Right lung (tissue), 5 donors: ENCODE measurements around the gene GBGT1. TPM values are rescaled to one million over a fixed set of nuclear protein-coding genes. Genes with fewer than 3 reads are reported as not detected.
A peak's percentile ranks its signal among the peaks of the same experiment; 100 is the strongest.

Experiments used
- DNase-seq, 2 donors: peaks; one replicate each; pipeline ENCODE4 v3.0.0-alpha.2; 2013
- polyA plus RNA-seq, 5 donors: library from polyadenylated mRNA; unstranded; fragments of 120-200 nt; gene quantifications; one replicate each; pipeline versions ENCODE4 v1.2.1 to v1.2.3, GENCODE V29; 2013; ENCODE audit warnings: inconsistent platforms in 1 of 5, low replicate concordance in 1 of 5; ENCODE audit not compliant: insufficient read length in 5 of 5, insufficient read depth in 1 of 5

GBGT1 gene
- polyA plus RNA-seq, 5 donors, result 2.9 to 6.0 (median 4.0) TPM

DNA sequence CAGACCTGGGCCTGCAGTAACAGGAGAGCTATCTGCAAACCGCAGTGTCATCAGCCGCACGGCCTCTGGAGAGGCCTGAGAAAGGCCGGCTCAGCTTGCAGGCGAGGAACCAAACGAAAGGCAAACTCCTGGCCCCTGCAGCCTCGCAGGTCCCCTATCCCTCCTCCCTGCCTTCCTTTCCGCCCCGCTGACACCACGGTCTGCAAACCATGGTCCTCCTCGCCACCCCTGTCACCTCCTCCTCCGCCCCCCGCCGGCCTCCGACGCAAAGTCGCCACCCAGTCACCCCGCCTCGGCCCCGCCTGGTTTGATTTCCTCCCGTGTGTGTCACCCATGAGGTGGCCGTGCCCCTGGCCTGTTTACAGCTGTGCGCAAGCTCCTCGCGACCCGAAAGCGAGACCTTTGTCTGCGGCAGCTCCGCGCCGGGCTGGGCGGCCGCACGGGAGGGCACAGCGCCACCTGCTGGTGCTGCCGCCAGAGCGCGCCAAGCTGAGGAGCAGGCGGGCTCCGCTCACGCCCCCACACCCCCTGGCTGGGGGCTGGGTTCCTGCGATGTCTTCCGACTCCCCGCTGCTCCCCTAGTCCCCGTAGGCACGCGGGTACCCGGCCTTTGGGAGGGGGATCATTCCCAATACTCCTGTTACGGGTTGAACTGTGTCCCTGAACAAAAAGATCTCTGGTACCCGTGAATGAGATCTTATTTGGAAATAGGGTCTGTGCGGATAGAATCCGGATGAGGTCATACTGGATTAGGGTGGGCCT is 19.4 kb downstream of the GBGT1 start:
- DNase-seq, result peak; percentile 58 to 81

DNA sequence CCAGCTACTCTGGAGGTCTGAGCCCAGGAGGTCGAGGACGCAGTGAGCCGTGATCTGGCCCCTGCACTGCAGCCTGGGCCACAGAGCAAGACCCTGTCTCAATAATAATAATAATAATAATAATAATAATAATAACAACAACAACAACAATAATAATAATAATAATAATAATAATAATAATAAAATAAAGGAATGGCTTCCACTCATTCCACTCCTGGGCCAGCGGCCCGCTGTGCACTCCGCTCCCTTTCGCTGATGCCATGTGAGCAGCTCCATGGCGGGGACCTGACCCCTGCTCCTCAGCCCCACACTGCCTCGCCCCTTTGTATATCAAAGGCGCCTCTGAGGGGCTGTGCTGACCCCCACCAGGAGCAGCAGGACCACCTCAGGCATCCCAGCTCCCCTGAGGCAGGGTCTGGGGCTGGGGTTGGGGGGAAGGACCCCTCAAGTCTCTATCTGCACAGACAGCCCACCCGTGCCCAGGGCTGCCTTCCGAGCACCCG is 20.0 kb downstream of the GBGT1 start:
- no peak for DNase-seq

DNA sequence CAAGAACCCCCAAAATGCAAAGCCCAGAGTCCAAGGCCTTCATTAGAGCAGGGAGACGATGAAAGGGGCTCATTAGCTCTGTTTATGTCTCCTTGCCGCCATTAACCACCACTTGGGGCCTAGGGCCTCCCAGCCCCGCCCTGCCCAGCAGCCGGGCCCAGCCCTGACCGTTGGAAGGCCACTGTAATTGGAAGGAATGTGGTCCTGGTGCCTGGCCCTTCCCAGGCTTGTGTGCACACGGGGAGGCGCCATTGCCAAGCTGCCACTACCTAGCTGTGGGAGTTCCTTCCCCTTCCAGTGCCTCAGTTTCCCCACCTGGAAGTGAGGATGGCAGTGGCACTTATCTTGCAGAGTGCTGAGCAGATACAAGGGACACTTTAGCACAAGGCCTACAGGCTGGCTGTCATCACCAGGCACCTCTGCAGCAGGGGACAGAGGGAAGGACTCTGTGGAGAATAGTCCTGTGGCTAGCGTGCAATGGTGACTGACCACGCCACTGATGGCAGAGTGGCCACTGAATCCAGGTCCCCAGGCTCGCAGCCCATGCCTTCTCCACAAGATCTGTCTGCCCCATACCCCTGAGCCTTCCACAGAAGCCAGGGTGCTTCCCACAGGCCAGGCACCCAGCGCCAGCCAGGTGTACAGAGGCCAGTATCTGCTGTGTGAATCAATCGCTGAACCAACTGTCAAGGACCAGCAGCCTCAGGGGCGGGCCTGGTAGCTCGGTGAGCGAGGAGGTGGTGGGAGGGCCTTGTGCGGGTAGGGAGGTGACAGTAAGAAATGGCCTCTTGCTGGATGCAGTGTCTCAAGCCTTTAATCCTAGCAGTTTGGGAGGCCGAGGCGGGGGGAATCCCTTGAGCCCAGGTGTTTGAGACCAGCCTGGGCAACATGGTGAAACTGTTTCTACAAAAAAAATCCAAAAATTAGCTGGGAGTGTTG is 20.8 kb downstream of the GBGT1 start:
- no peak for DNase-seq

DNA sequence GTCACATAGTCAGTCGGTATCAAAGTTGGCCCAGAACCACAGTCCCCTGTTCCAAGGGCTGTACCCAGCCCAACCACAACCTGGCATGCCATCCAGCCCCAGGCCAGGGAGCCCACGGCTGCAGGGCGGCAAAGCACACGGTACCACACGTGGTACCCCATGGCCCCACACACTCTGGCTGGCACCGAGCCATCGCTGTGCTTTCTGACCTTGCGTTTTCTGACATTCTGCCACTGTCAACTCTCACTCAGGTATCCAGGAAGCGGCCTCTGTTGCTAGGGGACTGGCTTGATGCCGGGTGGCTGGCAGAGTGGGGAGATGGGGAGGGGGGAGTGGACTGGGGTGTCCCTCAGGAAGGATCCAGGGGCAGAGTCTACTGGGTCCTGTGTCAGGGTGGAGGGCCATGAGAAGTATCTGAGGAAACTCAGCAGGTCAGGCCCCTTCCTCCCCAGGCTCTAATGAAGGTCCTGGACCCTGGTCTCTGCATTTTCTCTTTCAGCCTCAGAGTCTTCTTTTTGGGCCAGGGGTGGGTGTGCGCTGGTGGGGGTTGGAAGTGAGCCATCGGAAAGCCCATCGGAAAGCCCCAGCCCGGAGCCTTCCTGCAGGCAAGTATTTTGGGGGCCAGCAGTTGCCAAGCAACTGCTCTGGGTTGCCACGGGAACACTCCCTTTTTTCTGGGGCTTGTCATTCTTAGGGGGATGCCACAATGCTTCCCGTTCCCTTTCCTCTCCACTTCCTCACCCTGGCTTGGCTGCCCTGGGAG is 21.7 kb downstream of the GBGT1 start:
- DNase-seq, result peak in 1 of 2 donors; percentile 20

DNA sequence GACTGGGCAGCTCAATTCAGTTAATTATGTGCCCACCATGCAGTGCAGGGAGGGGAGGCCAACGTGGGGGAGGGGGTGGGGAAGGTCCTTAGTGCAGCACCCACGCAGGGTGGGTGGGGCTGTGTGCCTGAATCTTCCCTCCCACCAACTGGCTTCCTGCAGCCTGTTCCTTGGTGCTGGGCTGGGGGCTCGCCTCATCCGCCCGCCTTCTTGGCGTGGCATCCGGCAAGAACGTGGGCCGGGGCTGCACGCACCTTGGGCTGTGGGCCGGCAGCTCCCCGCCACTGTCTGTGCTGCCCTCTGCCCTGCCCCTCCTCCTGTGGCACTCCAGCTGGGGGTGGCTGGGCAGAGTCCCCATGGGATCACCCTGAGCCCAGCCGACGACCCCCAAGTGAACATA is 23.1 kb downstream of the GBGT1 start:
- no peak for DNase-seq

DNA sequence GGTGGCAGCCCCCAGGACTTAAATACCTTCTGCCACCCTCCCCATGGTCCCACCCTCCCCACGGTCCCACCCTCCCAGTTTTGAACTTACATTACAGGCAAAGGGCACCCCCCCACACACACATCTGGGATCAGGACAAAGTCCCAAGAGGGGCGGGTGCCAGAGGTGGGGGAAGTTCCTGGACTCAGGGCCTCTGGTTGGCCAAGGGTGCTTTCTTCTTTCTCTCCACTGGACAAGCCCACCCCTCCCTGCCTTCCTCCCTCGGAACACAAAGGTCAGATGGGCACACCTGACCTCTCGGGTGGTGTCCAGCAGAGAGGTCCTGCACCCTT is 23.6 kb downstream of the GBGT1 start:
- no peak for DNase-seq

DNA sequence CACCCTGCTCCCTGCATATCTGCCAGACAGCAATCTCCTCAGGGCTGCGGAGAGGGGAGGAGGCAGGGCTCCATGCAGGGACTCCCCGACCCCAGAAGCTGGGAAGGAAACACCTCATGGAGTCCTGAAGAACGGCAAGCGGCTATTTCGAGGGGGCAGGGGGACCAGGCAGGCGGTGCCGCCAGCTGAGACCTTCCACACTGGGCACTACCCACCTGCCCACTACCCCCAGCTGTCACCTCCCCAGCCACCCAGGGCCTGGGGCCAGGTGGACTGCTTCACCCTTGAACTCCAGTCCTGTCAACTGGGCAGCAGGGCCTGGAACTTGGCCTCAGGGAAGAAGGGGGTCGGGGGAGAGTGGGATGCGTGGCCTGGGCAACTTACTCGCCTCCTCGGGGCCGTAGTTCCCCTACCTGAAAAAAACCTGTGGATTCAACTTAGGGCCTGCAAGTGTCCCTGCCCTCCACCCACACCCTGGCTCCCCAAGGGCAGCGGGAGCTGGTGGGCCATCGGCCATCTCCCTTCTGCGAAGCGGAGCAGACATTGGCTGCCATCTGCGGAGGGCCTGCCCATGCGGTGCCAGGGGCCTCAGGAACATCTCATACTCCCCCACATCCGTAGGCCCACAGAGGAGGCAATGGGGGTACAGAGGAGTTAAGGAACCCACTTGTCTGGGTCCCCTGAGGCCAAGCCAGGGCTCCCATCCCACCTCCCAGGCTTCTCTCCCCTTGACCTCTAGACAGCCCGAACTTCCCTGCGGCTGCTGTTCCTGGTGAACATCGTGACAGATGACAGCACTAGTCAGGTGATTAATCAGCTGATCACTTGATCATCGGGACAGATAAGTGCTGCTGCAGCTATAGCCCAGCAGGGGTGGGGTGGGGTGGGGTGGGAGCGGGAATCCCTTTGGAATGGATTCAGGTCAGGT is 24.2 kb downstream of the GBGT1 start:
- no peak for DNase-seq

DNA sequence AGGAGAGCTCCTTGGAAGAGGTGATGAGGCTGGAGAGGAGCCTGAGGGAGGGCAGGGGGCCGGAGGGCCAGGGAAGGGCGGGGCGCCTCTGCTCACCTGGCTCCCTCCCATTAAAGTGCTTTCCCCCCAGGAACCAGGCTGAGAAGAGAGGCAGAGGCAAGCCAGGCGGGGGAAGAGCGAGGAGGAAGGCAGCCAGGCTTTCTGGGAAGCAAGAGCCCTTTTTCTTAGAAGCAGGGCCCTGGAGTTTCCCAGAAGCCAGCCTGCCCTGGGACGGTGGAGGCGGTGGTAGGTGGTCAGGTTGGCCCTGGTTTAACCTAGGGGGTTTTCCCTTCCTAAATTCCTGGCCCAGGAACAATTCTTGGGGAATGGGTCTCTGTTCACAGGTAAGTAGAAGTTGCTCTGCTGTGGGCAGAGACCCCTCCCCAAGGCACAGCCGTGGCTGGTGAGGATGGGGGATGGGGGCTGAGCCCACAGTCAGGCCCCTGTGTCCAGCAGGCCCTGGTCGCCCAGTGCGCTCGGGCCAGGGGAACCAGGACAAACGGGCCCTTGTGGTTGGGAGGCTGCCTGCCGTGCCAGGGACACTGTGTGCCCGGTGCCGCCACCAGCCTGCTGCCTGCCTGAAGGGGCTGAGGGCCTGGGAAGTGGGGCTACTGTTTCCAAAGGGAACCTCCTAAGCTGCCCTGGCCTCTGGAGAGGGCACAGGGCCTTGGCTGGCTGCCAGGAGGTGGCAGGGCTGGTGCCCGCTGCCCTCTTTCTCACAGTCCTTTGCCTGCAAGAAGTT is 26.1 kb downstream of the GBGT1 start:
- DNase-seq, result no peak

DNA sequence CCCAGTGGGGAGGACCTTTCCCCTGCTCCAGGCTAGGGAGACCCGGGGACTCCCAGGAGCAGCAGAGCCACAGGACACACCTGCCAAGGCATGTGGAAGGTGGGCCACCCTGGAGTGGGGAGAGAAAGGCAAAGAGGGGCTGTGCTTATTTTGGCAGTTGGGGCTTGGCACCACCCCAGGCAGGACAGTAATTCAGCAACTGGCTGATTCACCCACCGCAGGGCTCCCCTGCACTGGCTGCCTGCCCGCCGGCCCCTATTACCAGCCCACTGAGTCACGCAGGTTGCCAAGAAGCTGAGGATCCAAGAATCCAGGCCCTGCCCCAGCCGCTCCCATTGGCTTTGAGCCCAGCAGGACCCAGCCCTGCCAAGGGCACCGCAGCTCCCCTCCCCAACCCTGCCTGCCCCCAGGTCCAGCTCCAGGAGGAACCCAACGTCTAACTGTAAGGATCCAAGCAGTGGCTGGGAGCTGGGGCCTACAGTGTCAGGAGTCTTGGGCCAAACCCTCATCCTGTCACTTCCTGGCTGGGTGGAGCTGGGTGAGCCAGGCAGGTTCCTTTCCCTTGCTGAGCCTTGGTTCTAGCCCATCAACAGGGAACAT is 28.5 kb downstream of the GBGT1 start:
- no peak for DNase-seq

DNA sequence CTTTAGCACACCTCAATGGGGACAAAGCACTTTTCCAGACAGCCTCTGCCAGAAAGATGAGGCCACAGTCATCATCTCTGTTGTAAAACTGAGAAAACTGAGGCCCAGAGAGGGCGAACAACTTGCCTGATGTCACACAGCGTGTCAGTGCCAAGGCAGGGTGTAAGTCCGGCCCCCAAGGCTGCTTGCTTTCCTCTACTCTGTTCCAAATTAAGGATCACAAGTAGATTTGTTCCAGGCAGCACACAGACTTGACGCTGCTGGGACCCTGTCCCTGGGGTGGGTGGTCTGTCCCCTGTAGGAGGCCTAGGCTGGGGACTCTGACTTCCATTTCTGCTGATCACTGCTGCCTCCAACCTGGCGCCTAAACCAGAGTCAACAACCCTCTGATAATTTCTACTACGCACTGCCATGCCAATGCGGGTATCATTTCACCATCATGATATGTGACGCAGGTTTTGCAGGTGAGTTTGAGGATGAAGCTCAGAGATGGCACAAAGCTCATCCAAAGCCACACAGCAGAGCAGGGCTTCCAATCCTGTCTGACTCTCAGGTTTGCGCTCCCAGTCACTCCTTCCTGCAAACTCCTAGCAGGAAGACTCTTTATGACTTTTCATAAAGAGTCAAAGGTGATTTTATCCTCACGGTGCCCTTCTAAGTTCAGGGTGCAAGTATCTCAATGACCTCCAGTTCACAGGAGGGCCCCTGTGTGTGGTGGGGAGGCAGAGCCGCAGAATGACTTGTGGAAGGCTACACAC is 29.1 kb downstream of the GBGT1 start:
- no peak for DNase-seq

DNA sequence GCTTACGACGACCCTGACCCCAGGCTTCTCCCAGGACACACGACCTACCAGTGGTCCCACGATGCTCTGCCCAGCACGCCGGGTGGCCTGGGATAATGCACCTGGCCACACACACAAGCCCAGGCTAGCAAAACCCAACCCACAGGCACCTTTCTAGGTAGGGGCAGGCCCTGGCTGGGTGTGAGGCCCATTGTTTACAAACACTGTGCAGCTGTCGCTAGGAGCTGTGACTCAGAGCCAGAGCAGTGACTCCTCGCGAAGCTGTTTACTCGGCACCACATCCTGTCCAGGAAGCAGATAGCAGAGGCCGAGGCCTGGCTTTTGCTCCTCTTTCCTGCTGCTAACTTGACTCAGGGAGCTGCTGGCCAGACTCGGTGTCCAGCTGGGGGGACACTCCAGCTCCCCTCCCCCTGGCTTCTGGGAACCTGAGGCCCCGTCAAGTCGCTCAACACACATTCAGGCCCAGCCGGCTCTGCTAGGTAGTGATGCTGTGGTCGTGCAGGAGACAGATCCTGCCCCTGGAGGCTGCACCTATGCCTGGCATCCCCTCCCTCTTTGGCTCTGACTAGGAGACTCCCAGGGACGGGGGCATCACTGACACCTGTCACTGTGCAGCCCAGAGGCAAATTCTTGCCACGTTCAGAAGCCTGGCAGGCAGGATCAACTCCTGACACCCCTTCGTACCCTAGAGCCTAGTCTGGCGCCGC is 29.9 kb downstream of the GBGT1 start:
- peak; percentile 87 to 91 for DNase-seq

DNA sequence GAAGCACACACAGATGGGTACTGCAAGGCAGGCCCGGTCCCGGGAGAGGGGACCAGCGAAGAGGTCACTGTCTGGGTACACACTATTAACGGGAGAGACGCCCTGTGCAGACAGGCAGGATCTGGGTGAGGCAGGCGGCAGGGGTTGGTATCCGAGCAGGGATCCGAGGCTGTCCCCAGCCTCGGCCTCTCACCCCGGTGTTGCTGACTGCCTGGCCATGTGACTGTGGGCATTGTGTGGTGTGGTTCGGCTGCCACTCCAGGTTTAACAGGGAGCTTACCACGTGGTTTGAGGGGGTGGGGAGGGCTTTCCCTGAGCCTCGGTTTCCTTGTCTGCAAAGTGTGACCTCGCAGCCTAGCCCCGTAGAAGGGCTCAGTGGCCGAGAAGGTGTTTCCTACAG is 31.5 kb downstream of the GBGT1 start:
- DNase-seq, result no peak

DNA sequence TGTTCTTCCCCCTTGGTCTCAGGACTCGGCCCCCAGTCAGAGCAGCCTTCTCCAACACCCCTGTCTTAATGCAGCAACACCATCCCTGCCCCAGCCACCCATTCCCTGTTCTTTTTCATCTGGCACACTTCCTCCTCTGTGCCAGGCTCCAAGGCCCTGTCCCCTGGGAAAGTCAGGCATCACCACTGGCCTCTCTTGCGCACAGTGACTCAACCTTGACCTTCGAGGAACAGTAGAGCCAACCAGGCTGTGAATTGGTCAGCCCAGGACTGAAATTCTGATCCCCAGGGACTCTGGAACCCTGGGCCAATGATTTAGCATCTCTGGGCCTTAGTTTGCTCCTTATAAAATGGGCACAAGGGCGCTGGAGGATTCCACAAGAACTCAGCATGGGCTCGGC is 32.2 kb downstream of the GBGT1 start:
- DNase-seq, result no peak

DNA sequence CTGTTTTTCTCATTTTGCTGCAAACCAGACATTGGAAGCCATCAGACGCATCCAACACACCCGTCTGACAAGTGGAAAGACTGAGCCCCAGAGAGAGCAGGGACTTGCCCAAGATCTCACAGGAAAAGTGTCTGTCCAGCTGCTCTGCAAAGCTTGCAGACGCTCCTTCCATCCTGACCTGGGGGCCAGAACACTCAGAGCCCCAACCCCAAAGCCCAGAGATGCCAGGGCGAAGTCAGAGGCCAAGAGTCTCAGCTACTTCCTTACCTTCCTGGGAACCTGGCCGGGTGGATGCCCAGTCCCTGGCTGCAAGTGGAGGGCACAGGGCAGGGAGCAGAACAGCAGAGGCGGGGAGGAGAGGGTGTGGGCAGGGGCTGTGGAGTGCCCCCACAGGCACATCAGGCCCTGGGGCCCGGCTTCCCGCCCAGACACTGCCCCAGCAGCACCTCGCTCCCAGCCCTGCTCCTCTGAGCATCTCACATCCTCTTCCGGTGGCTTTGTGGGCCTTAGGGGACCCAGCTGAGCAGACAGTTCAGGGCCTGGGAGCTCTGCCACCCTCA is 32.9 kb downstream of the GBGT1 start:
- no peak for DNase-seq

DNA sequence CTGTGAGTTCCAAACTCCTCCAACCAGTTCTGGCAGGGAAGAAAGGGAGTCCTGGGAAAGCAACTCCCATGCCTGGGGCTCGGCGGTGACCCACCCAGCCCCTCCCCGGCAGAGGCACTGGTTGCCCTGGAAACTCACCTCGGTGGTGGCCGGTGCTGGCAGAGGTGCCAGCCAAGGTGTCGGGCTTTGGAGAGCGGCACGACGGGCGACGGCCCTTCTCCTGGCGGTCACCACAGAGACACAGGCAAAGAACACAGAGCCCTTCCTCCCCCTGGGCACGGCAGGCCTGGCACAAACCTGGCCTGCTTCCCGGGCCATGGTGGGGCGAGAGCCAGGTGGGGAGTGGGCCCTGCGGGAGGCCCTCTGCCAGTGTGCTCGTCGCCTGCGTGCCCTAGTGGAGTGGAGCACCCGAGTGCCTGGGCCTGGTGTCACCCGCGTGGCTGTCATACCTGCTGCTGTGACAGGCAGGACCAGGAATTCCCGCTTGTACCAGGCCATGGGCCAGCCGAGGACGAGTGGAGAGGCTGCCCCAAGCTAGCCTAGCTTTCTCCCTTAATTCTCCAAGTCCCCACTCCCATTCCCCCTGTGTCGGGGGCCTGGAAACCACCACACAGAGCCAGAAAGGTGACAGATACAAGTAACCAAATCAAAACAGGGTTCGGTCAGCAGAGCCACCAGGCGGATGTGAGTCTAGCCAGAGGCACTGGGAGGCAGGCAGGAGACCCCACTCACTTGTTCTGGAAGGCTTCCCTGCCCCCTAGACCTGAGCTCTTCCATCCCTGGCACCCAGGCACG is 34.5 kb downstream of the GBGT1 start:
- no peak for DNase-seq

DNA sequence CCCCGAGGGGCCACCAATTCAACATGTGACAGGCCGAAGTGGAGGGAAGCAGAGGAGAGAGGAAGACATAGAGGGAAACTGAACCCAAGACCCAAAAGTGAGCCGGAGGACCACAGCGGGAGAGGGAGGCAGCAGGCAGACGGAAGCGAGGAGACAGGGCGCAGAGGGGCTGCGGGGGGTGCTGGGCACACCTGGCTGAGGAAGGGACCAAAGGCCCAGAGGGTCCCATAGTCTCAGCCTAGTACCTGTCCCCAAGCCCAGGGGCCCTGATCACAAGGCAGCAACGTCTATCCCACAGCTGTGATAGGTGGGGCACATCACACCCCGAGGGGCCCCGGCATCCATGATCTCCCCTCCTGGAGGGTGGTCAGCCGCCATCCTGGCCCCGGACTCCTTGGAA is 35.6 kb downstream of the GBGT1 start:
- no peak for DNase-seq

DNA sequence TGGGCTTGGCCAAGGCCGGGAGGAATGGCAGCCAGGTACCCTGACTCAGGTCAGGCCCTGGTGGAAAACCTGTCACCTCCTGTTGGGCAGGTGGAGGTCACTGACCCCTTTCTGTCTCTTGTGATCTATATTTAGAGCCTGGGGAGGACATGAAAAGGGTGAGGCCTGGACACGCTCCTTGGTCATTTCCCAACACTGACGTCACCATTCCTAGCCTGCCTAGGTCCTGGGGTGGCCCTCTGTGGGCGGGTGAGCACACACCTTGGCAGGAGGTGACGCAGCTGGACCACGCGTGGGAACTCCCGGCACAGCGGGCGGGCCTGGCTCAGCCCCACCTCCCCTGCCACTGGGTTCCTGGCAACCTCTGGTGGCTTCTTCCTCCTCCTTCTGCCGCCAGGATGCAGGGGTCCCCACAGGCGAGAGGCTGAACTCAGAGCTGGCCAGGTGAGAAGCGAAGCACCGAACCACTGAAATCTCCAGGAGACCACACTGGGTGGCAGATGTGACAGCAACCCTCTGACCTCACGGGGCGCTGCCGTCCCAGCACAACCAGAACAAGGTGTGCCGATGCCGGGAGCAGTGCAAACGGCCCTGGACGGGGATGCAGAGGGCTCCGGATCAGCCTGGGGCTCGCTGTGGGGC is 36.3 kb downstream of the GBGT1 start:
- no peak for DNase-seq
